ENCODE results near the gene ATP9A.

DNA sequence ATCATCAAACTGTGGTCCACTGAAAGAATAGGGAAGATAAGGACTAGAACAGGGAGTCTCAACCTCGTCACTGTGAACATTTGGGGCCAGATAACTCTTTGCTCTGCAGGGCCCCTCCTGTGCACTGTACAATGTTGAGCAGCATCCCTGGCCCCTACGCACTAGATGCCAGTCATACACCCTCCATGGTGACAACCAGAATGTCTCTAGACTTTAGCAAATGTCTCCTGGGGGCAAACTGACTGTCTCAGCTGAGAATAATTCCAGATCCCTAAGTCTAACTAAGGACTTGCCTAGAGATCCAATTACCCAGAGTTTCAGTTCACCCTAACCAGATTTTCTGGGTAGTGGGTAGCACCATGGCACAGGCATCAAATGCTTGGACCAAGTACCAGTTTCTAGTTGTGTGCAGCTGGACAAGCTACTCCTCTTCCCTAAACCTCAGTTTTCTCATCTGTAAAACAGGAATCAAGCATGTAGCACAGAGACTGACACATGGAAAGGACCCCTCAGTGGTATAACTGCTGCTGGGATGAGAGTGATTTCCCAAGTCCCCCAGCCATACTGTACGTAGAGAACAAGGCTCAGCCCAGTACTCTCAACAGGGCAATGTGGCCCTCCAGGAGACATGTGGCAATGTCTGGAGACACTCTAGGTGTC, 138.7 kb downstream of the ATP9A start:
- TF ChIP-seq POLR2A (IDR thresholded peaks at IDR 0.05; ENCODE audit: low read depth, low read length) = no peak
- no peak for TF ChIP-seq FOS (IDR thresholded peaks at IDR 0.05; ENCODE audit: borderline replicate concordance, insufficient read depth, low read length)
- TF ChIP-seq MYC (IDR thresholded peaks at IDR 0.05; ENCODE audit: low read depth, low read length) = no peak
- TF ChIP-seq, protein P1, sequence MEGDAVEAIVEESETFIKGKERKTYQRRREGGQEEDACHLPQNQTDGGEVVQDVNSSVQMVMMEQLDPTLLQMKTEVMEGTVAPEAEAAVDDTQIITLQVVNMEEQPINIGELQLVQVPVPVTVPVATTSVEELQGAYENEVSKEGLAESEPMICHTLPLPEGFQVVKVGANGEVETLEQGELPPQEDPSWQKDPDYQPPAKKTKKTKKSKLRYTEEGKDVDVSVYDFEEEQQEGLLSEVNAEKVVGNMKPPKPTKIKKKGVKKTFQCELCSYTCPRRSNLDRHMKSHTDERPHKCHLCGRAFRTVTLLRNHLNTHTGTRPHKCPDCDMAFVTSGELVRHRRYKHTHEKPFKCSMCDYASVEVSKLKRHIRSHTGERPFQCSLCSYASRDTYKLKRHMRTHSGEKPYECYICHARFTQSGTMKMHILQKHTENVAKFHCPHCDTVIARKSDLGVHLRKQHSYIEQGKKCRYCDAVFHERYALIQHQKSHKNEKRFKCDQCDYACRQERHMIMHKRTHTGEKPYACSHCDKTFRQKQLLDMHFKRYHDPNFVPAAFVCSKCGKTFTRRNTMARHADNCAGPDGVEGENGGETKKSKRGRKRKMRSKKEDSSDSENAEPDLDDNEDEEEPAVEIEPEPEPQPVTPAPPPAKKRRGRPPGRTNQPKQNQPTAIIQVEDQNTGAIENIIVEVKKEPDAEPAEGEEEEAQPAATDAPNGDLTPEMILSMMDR (IDR thresholded peaks at IDR 0.05; ENCODE audit: extremely low read depth in 1 of 2, insufficient read depth in 1 of 2, low read depth in 1 of 2, low read length in 2 of 2) = no peak
- no peak for TF ChIP-seq JUN (IDR thresholded peaks at IDR 0.05; ENCODE audit: borderline replicate concordance, insufficient read depth, insufficient read length, low read depth)
- no peak for TF ChIP-seq POLR2AphosphoS5 (IDR thresholded peaks at IDR 0.05; ENCODE audit: insufficient read depth, low read depth, low read length)
